Mucosa of stomach (tissue), 1 donor: ENCODE data around the gene CDC42SE2.

Experiments used
- H3K27me3 ChIP-seq: one replicate; pipeline ENCODE4 v1.7.0; 2013; ENCODE audit warnings: mild to moderate bottlenecking, low read length; ENCODE audit not compliant: control insufficient read depth, insufficient read depth
- H3K36me3 ChIP-seq: one replicate; pipeline ENCODE4 v1.7.0; 2013; ENCODE audit warnings: low read length; ENCODE audit not compliant: control insufficient read depth, insufficient read depth
- H3K4me1 ChIP-seq: one replicate; pipeline ENCODE4 v1.7.0; 2013; ENCODE audit warnings: mild to moderate bottlenecking, low read length; ENCODE audit not compliant: control insufficient read depth, insufficient read depth
- H3K4me3 ChIP-seq: one replicate; pipeline ENCODE4 v1.7.0; 2013; ENCODE audit warnings: low read length
- H3K9ac ChIP-seq: one replicate; pipeline ENCODE4 v1.7.0; 2013; ENCODE audit warnings: mild to moderate bottlenecking, low read length, moderate library complexity
- H3K9me3 ChIP-seq: one replicate; pipeline ENCODE4 v1.7.0; 2013; ENCODE audit warnings: mild to moderate bottlenecking, low read length, moderate library complexity; ENCODE audit not compliant: control insufficient read depth
- donor health status: Pancreatic carcinoma.

The CDC42SE2 gene

GRCh38 chr5:131417240-131417869 is 153.5 kb downstream of the CDC42SE2 start:
- no peak overlapping the region for H3K9ac ChIP-seq
- no peaks in the 10 kb centered on the region for H3K27me3 ChIP-seq
- no peaks in the 10 kb centered on the region for H3K9me3 ChIP-seq
- H3K4me1 ChIP-seq = no peaks in the 10 kb centered on the region
- no peak overlapping the region for H3K4me3 ChIP-seq
- H3K36me3 ChIP-seq = no peaks in the 10 kb centered on the region

- no peaks in the 10 kb centered on the region for H3K27me3 ChIP-seq
- H3K4me1 ChIP-seq = no peaks in the 10 kb centered on the region
- no peak overlapping the region for H3K9ac ChIP-seq
- no peaks in the 10 kb centered on the region for H3K9me3 ChIP-seq
- H3K36me3 ChIP-seq = no peaks in the 10 kb centered on the region
- no peak overlapping the region for H3K4me3 ChIP-seq
Measured at GRCh38 chr5:131418846-131419245, 155.0 kb downstream of the CDC42SE2 start.

- Histone ChIP-seq H3K27me3 (no peaks in the 10 kb centered on the region), H3K36me3 (no peaks in the 10 kb centered on the region), H3K9ac (no peak overlapping the region), H3K4me3 (no peak overlapping the region), H3K9me3 (no peaks in the 10 kb centered on the region), H3K4me1 (no peaks in the 10 kb centered on the region)
Measured at GRCh38 chr5:131419877-131420276, 156.0 kb downstream of the CDC42SE2 start.

GRCh38 chr5:131423056-131423455 is 159.2 kb downstream of the CDC42SE2 start:
- Histone ChIP-seq H3K4me3 (no peak overlapping the region), H3K9ac (no peak overlapping the region), H3K36me3 (no peaks in the 10 kb centered on the region), H3K27me3 (no peaks in the 10 kb centered on the region), H3K9me3 (no peaks in the 10 kb centered on the region), H3K4me1 (no peaks in the 10 kb centered on the region)

GRCh38 chr5:131426011-131426410 is 162.2 kb downstream of the CDC42SE2 start:
- no peaks in the 10 kb centered on the region for H3K4me1 ChIP-seq
- no peaks in the 10 kb centered on the region for H3K9me3 ChIP-seq
- no peak overlapping the region for H3K9ac ChIP-seq
- H3K4me3 ChIP-seq = no peak overlapping the region
- H3K36me3 ChIP-seq = no peaks in the 10 kb centered on the region
- H3K27me3 ChIP-seq = no peaks in the 10 kb centered on the region

GRCh38 chr5:131430794-131431193 is 166.9 kb downstream of the CDC42SE2 start:
- no peak overlapping the region for H3K4me3 ChIP-seq
- no peaks in the 10 kb centered on the region for H3K9me3 ChIP-seq
- no peaks in the 10 kb centered on the region for H3K36me3 ChIP-seq
- no peaks in the 10 kb centered on the region for H3K4me1 ChIP-seq
- no peaks in the 10 kb centered on the region for H3K27me3 ChIP-seq
- no peak overlapping the region for H3K9ac ChIP-seq

- Histone ChIP-seq H3K4me3 (no peak overlapping the region), H3K36me3 (no peaks in the 10 kb centered on the region), H3K9me3 (no peaks in the 10 kb centered on the region)
Measured at GRCh38 chr5:131431794-131432193, 167.9 kb downstream of the CDC42SE2 start.

GRCh38 chr5:131433109-131433508 is 169.3 kb downstream of the CDC42SE2 start:
- Histone ChIP-seq H3K4me3 (no peak overlapping the region), H3K36me3 (no peaks in the 10 kb centered on the region), H3K4me1 (no peaks in the 10 kb centered on the region), H3K9ac (no peak overlapping the region), H3K27me3 (no peaks in the 10 kb centered on the region), H3K9me3 (no peaks in the 10 kb centered on the region)

More at GRCh38 chr5:131431794-131432193, 167.9 kb downstream of the CDC42SE2 start:
- H3K4me1 ChIP-seq = no peaks in the 10 kb centered on the region
- no peak overlapping the region for H3K9ac ChIP-seq
- H3K27me3 ChIP-seq = no peaks in the 10 kb centered on the region

GRCh38 chr5:131436081-131436480 is 172.2 kb downstream of the CDC42SE2 start:
- no peak overlapping the region for H3K4me3 ChIP-seq
- H3K36me3 ChIP-seq = no peaks in the 10 kb centered on the region
- no peaks in the 10 kb centered on the region for H3K27me3 ChIP-seq
- no peak overlapping the region for H3K9ac ChIP-seq
- H3K4me1 ChIP-seq = no peaks in the 10 kb centered on the region
- H3K9me3 ChIP-seq = no peaks in the 10 kb centered on the region

- Histone ChIP-seq H3K4me1 (no peaks in the 10 kb centered on the region), H3K36me3 (no peaks in the 10 kb centered on the region), H3K4me3 (no peak overlapping the region), H3K9me3 (no peaks in the 10 kb centered on the region), H3K27me3 (no peaks in the 10 kb centered on the region), H3K9ac (no peak overlapping the region)
Measured at GRCh38 chr5:131441184-131441583, 177.3 kb downstream of the CDC42SE2 start.
